Parathyroid adenoma (tissue), 2 donors: ENCODE results near the gene ARMC2.
"Not testable (repeated sequence)": the region's sequence is repeated elsewhere in the genome, so short reads cannot be mapped to it uniquely, and the experiment has no call there.

Experiments
- H2AFZ ChIP-seq: fragments of 300-600 bp; sonication (generic); one replicate; pipeline ENCODE4 v1.7.0; 2017; ENCODE audit warnings: antibody characterized with exemption, mild to moderate bottlenecking
- H3K27ac ChIP-seq: fragments of 300-600 bp; sonication (generic); one replicate; pipeline ENCODE4 v1.7.0; 2017
- H3K27me3 ChIP-seq: fragments of 300-600 bp; sonication (generic); one replicate; pipeline ENCODE4 v1.7.0; 2017; ENCODE audit warnings: low read length; ENCODE audit not compliant: control insufficient read depth, insufficient read depth
- H3K36me3 ChIP-seq: fragments of 300-600 bp; sonication (generic); one replicate; pipeline ENCODE4 v1.7.0; 2017; ENCODE audit warnings: low read length; ENCODE audit not compliant: control insufficient read depth, insufficient read depth
- H3K4me1 ChIP-seq: fragments of 300-600 bp; sonication (generic); one replicate; pipeline ENCODE4 v1.7.0; 2017; ENCODE audit warnings: control low read depth
- H3K4me2 ChIP-seq: fragments of 300-600 bp; sonication (generic); one replicate; pipeline ENCODE4 v1.7.0; 2017; ENCODE audit warnings: low read length
- H3K4me3 ChIP-seq: fragments of 300-600 bp; sonication (generic); one replicate; pipeline ENCODE4 v1.7.0; 2017; ENCODE audit warnings: low read depth, low read length
- H3K79me2 ChIP-seq: fragments of 300-600 bp; sonication (generic); one replicate; pipeline ENCODE4 v1.7.0; 2017; ENCODE audit warnings: control low read depth
- H3K9ac ChIP-seq: fragments of 300-600 bp; sonication (generic); one replicate; pipeline ENCODE4 v1.7.0; 2017; ENCODE audit warnings: mild to moderate bottlenecking
- H3K9me3 ChIP-seq: fragments of 300-600 bp; sonication (generic); one replicate; pipeline ENCODE4 v1.7.0; 2017; ENCODE audit warnings: low read length; ENCODE audit not compliant: control insufficient read depth
- TF ChIP-seq, protein P1 (sequence below): fragments of 300-600 bp; sonication (generic); IDR thresholded peaks from one replicate; pipeline ENCODE4 v1.7.0; 2017; ENCODE audit warnings: antibody characterized with exemption, mild to moderate bottlenecking
- donor health status: primary hyperparathyroidism.

Gene ARMC2

DNA sequence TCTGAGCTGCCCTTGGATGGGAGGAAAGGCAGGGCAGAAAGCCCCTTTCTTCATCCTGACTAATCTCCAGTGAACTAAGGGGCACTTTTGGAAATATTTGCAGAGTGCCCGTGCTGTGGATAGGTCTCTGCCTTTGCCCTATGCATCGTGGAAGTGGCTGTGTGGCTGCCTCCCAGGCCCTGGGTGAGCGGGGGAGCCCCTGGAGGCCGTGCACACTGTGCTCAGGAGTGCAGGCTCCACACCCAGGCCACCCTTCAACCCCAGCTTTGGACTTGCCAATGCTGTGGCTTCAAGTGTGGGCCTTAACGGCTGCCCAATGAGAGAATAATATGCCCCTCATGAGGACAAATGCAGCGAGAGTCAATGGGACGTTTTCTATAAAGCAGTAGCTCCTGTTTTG is 36.7 kb upstream of the ARMC2 start:
- Histone ChIP-seq H3K4me2 (no peak overlapping the region), H3K36me3 (no peaks in the 10 kb centered on the region), H2AFZ (no peak overlapping the region), H3K9me3 (no peaks in the 10 kb centered on the region), H3K79me2 (no peaks in the 10 kb centered on the region), H3K27ac (no peak overlapping the region), H3K4me3 (no peak overlapping the region), H3K9ac (no peak overlapping the region), H3K4me1 (no peaks in the 10 kb centered on the region), H3K27me3 (no peaks in the 10 kb centered on the region)
- TF ChIP-seq, protein P1, sequence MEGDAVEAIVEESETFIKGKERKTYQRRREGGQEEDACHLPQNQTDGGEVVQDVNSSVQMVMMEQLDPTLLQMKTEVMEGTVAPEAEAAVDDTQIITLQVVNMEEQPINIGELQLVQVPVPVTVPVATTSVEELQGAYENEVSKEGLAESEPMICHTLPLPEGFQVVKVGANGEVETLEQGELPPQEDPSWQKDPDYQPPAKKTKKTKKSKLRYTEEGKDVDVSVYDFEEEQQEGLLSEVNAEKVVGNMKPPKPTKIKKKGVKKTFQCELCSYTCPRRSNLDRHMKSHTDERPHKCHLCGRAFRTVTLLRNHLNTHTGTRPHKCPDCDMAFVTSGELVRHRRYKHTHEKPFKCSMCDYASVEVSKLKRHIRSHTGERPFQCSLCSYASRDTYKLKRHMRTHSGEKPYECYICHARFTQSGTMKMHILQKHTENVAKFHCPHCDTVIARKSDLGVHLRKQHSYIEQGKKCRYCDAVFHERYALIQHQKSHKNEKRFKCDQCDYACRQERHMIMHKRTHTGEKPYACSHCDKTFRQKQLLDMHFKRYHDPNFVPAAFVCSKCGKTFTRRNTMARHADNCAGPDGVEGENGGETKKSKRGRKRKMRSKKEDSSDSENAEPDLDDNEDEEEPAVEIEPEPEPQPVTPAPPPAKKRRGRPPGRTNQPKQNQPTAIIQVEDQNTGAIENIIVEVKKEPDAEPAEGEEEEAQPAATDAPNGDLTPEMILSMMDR: no peak

DNA sequence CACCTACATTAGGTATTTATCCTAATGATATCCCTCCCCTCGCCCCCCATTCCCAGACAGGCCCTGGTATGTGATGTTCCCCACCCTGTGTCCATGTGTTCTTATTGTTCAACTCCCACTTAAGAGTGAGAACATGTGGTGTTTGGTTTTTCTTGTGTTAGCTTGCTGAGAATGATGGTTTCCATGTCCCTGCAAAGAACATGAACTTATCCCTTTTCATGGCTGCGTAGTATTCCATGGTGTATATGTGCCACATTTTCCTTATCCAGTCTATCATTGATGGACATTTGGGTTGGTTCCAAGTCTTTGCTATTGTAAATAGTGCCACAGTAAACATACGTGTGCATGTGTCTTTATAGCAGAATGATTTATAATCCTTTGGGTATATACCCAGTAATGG is 35.0 kb upstream of the ARMC2 start:
- not testable (repeated sequence) for H3K79me2 ChIP-seq, H3K27me3 ChIP-seq, H3K27ac ChIP-seq, H3K9ac ChIP-seq, H3K9me3 ChIP-seq, H3K4me3 ChIP-seq, H3K4me1 ChIP-seq, H3K36me3 ChIP-seq, H3K4me2 ChIP-seq, H2AFZ ChIP-seq

DNA sequence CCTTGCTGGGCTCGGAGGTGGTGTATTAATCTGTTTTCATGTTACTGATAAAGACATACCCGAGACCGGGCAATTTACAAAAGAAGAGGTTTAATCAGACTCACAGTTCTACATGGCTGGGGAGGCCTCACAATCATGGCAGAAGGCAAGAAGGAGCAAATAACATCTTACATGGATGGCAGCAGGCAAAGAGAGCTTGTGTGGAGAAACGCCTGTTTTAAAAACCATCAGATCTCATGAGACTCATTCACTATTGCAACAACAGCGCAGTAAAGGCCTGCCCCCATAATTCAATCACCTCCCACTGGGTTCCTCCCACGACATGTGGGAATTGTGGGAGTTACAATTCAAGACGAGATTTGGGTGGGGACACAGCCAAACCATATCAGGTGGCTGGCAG is 30.9 kb upstream of the ARMC2 start:
- H3K4me2 ChIP-seq, H3K27ac ChIP-seq, H3K9me3 ChIP-seq, H3K79me2 ChIP-seq, H3K9ac ChIP-seq, H3K36me3 ChIP-seq, H3K4me3 ChIP-seq, H2AFZ ChIP-seq, H3K27me3 ChIP-seq, H3K4me1 ChIP-seq: not testable (repeated sequence)

DNA sequence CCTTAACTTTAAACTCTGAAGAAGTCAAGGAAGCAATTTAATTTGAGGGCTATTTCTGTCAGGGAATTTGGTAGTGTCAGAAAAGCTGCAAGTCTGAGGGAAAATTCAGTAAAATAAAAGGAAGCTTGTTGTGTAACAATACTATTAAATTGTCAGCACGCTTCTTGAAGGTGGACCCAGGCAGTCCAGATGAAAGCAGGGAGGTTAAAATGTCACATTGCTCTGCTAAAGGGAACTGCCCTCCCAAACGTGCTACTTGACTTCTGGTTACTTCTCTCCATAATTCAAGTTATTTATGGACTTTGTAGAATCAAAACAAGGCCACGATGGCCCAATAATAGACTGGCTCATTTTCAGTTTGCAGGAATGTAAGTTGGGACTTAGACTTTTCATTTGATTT is 28.2 kb upstream of the ARMC2 start:
- Histone ChIP-seq H3K36me3 (no peaks in the 10 kb centered on the region), H2AFZ (no peak overlapping the region), H3K27me3 (no peaks in the 10 kb centered on the region), H3K27ac (no peak overlapping the region), H3K79me2 (no peaks in the 10 kb centered on the region), H3K9ac (no peak overlapping the region), H3K4me3 (no peak overlapping the region), H3K4me2 (no peak overlapping the region), H3K4me1 (no peaks in the 10 kb centered on the region), H3K9me3 (no peaks in the 10 kb centered on the region)
- TF ChIP-seq, protein P1: no peak

DNA sequence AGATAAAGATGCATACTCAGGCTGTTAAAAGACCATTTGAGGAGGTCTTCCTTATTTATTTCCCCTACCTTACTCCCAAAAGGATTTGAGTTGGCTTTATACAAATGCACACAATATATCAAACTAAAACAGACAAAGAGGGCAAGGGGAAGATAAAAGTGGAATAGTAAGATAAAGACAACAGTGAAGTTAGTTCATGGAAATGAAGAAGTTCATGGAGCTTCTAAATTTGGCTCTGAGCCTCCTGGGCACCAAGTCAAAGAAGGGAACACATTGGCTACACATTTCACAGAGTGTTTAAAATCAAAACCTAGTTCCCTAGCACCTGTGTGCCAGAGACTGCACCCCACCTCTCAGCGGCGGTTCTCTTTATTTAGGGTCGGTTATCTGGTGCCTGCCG is 25.8 kb upstream of the ARMC2 start:
- Histone ChIP-seq H3K9ac (no peak overlapping the region), H3K4me1 (no peaks in the 10 kb centered on the region), H2AFZ (no peak overlapping the region), H3K79me2 (no peaks in the 10 kb centered on the region), H3K27me3 (no peaks in the 10 kb centered on the region), H3K36me3 (no peaks in the 10 kb centered on the region), H3K4me3 (no peak overlapping the region), H3K9me3 (no peaks in the 10 kb centered on the region), H3K4me2 (no peak overlapping the region), H3K27ac (no peak overlapping the region)
- TF ChIP-seq, protein P1: no peak

DNA sequence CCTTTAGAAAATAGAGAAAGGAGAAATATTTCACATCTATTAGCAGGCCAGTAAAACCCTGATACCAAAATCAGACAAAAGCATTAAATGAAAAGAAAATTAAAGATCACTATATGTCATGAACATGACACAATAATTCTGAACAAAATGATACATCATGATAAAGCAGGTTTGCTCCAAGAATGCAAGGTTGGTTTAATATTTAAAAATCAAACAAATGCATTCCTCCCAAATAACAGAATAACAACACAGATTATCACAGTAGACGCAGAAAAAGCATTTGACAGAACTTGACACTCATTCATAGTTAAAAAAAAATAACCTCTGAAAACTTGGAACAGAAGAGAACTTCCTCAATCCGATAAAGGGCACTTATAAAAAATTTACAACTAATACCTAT is 22.9 kb upstream of the ARMC2 start:
- Histone ChIP-seq H2AFZ (no peak overlapping the region), H3K36me3 (no peaks in the 10 kb centered on the region), H3K27ac (no peak overlapping the region), H3K79me2 (no peaks in the 10 kb centered on the region), H3K4me2 (no peak overlapping the region), H3K9ac (no peak overlapping the region), H3K9me3 (no peaks in the 10 kb centered on the region), H3K4me3 (no peak overlapping the region), H3K4me1 (no peaks in the 10 kb centered on the region), H3K27me3 (no peaks in the 10 kb centered on the region)
- TF ChIP-seq, protein P1: no peak
